HEK293 (cell line): ENCODE measurements around the gene CHMP4B.

Experiments used
- CTCF ChIP-seq: fragments of 450-650 bp; formaldehyde crosslinking; IDR thresholded peaks from 2 replicates; pipeline ENCODE4 v1.5.1; 2016; ENCODE audit warnings: missing biosample characterization, missing genetic modification characterization
- REST ChIP-seq: fragments of 450-650 bp; formaldehyde crosslinking; IDR thresholded peaks from 2 replicates; pipeline ENCODE4 v1.5.1; 2016; ENCODE audit warnings: missing biosample characterization, missing genetic modification characterization
- ZBTB1 ChIP-seq: fragments of 450-650 bp; formaldehyde crosslinking; IDR thresholded peaks from 2 replicates; pipeline ENCODE4 v1.5.1; 2016; ENCODE audit warnings: missing biosample characterization, missing genetic modification characterization
- ZBTB49 ChIP-seq: fragments of 450-650 bp; formaldehyde crosslinking; IDR thresholded peaks from 2 replicates; pipeline ENCODE4 v1.5.1; 2016; ENCODE audit warnings: missing biosample characterization, missing genetic modification characterization, low read depth
- ZNF174 ChIP-seq: fragments of 450-650 bp; formaldehyde crosslinking; IDR thresholded peaks from 2 replicates; pipeline ENCODE4 v1.5.0; 2017; ENCODE audit warnings: missing biosample characterization, mild to moderate bottlenecking, missing genetic modification characterization
- ZNF175 ChIP-seq: fragments of 450-650 bp; formaldehyde crosslinking; IDR thresholded peaks from 2 replicates; pipeline ENCODE4 v1.5.1; 2016; ENCODE audit warnings: missing biosample characterization, missing genetic modification characterization
- ZNF280D ChIP-seq: fragments of 450-650 bp; formaldehyde crosslinking; IDR thresholded peaks from 2 replicates; pipeline ENCODE4 v1.5.1; 2016; ENCODE audit warnings: missing biosample characterization, missing genetic modification characterization
- ZNF362 ChIP-seq: fragments of 450-650 bp; formaldehyde crosslinking; IDR thresholded peaks from 2 replicates; pipeline ENCODE4 v1.5.1; 2016; ENCODE audit warnings: missing biosample characterization, missing genetic modification characterization
- ZNF600 ChIP-seq: fragments of 450-650 bp; formaldehyde crosslinking; IDR thresholded peaks from 2 replicates; pipeline ENCODE4 v1.5.1; 2016; ENCODE audit warnings: missing biosample characterization, missing genetic modification characterization
- ZNF645 ChIP-seq: fragments of 450-650 bp; formaldehyde crosslinking; IDR thresholded peaks from 2 replicates; pipeline ENCODE4; 2016; ENCODE audit warnings: missing biosample characterization, missing genetic modification characterization
- ZNF654 ChIP-seq: fragments of 450-650 bp; formaldehyde crosslinking; IDR thresholded peaks from 2 replicates; pipeline ENCODE4 v1.5.1; 2016; ENCODE audit warnings: low read depth, missing biosample characterization, missing genetic modification characterization

- TF ChIP-seq ZBTB49 (tag by site-specific recombination) (no peak), ZNF175 (tag by site-specific recombination) (no peak), ZNF174 (tag by site-specific recombination) (no peak), REST (tag by site-specific recombination) (no peak), ZBTB1 (tag by site-specific recombination) (no peak), ZNF645 (tag by site-specific recombination) (no peak), ZNF600 (tag by site-specific recombination) (no peak), ZNF280D (tag by site-specific recombination) (no peak), CTCF (tag by site-specific recombination) (no peak), ZNF654 (no peak), ZNF362 (tag by site-specific recombination) (no peak)
Measured at GRCh38 chr20:33798444-33798843, 12.7 kb upstream of the CHMP4B start.
